HepG2 (cell line): ENCODE results near the gene ZNF621. TPM values are rescaled to one million over a fixed set of nuclear protein-coding genes. Genes with fewer than 3 reads are reported as not detected.

Experiments
- CENPBD1 ChIP-seq: sonication (generic); formaldehyde crosslinking; IDR thresholded peaks from 2 replicates; pipeline ENCODE4 v1.8.0; 2022; ENCODE audit warnings: missing genetic modification reagents, low read depth, mild to moderate bottlenecking, borderline replicate concordance
- DMAP1 ChIP-seq: IDR thresholded peaks from 2 replicates; pipeline ENCODE4 v1.6.1; 2016
- ESRRA ChIP-seq: sonication (generic); formaldehyde crosslinking; IDR thresholded peaks from 2 replicates; pipeline ENCODE4 v1.5.1; 2020; ENCODE audit warnings: mild to moderate bottlenecking, low read depth, missing genetic modification reagents
- HNF1A ChIP-seq, 2 experiments: sonication (generic) in 1 of 2; formaldehyde crosslinking in 1 of 2; IDR thresholded peaks; 2 replicates each; pipeline versions ENCODE4 v1.4.0 to v1.6.1; 2016 to 2020; ENCODE audit warnings: borderline replicate concordance in 1 of 2, low read depth in 1 of 2, mild to moderate bottlenecking in 1 of 2, missing genetic modification reagents in 1 of 2
- ISX ChIP-seq: sonication (generic); formaldehyde crosslinking; conservative IDR thresholded peaks from 2 replicates; pipeline ENCODE4 v1.5.0; 2020; ENCODE audit warnings: missing genetic modification reagents
- NCOA2 ChIP-seq: sonication (generic); formaldehyde crosslinking; IDR thresholded peaks from 2 replicates; pipeline ENCODE4 v1.8.0; 2022; ENCODE audit warnings: inconsistent platforms
- PHF20 ChIP-seq: sonication (generic); formaldehyde crosslinking; IDR thresholded peaks from 2 replicates; pipeline ENCODE4 v1.5.0; 2020; ENCODE audit warnings: mild to moderate bottlenecking, missing genetic modification reagents
- PRPF4 ChIP-seq: fragments of 200-400 bp; formaldehyde crosslinking; IDR thresholded peaks from 2 replicates; pipeline ENCODE4 v1.6.1; 2016; ENCODE audit warnings: low read length, low read depth; ENCODE audit not compliant: poor library complexity, severe bottlenecking
- REL ChIP-seq: sonication (generic); formaldehyde crosslinking; conservative IDR thresholded peaks from 2 replicates; pipeline ENCODE4 v1.8.0; 2022; ENCODE audit warnings: mild to moderate bottlenecking, missing genetic modification reagents, moderate library complexity
- SIN3A ChIP-seq: IDR thresholded peaks from 2 replicates; pipeline ENCODE4 v1.6.1; 2011; ENCODE audit warnings: low read depth, mild to moderate bottlenecking, control low read depth, low read length, borderline replicate concordance
- SNAPC5 ChIP-seq: sonication (generic); formaldehyde crosslinking; IDR thresholded peaks from 2 replicates; pipeline ENCODE4 v1.8.1; 2023; ENCODE audit warnings: mild to moderate bottlenecking, missing genetic modification reagents, borderline replicate concordance
- STAT5B ChIP-seq: sonication (generic); formaldehyde crosslinking; IDR thresholded peaks from 2 replicates; pipeline ENCODE4 v1.4.0; 2020; ENCODE audit warnings: missing genetic modification reagents
- TAF1 ChIP-seq: sonication (generic); formaldehyde crosslinking; IDR thresholded peaks from 2 replicates; pipeline ENCODE4 v1.4.0; 2020; ENCODE audit warnings: missing genetic modification reagents
- ZBTB20 ChIP-seq: sonication (generic); formaldehyde crosslinking; IDR thresholded peaks from 2 replicates; pipeline ENCODE4 v1.8.1; 2023; ENCODE audit warnings: missing genetic modification reagents, low read depth, mild to moderate bottlenecking, borderline replicate concordance
- ZNF280B ChIP-seq: sonication (generic); formaldehyde crosslinking; IDR thresholded peaks from 2 replicates; pipeline ENCODE4 v1.5.0; 2020; ENCODE audit warnings: missing genetic modification reagents, mild to moderate bottlenecking, borderline replicate concordance
- ZNF30 ChIP-seq: sonication (generic); formaldehyde crosslinking; IDR thresholded peaks from 2 replicates; pipeline ENCODE4 v1.5.0; 2020; ENCODE audit warnings: mild to moderate bottlenecking, missing genetic modification reagents
- ZNF367 ChIP-seq: sonication (generic); formaldehyde crosslinking; IDR thresholded peaks from 2 replicates; pipeline ENCODE4 v1.4.0; 2020; ENCODE audit warnings: missing genetic modification reagents, borderline replicate concordance
- ZNF784 ChIP-seq: sonication (generic); formaldehyde crosslinking; IDR thresholded peaks from 2 replicates; pipeline ENCODE4 v1.5.1; 2020; ENCODE audit warnings: missing genetic modification reagents, mild to moderate bottlenecking, borderline replicate concordance
- polyA plus RNA-seq, 8 experiments: library from polyadenylated mRNA; depleted of rRNA in 3 of 8; stranded (reverse) in 7 of 8; unstranded in 1 of 8; fragments of >200 nt; fragmentation: Illumina TruSeq in 4 of 8; extraction: Trizol in 4 of 8; gene quantifications; 2 replicates each; pipeline versions ENCODE4 v1.2.1 to v1.2.3, GENCODE V29; 2011 to 2016; ENCODE audit warnings: low read depth in 4 of 8, missing spikeins in 1 of 8, mixed read lengths in 1 of 8; ENCODE audit not compliant: insufficient read depth in 1 of 8
- total RNA-seq, 5 experiments: library from RNA; depleted of rRNA; stranded (reverse); fragments of >200 nt; fragmentation: Illumina TruSeq; extraction: Trizol; gene quantifications; 2 replicates each; pipeline ENCODE4 v1.2.3, GENCODE V29; 2016; ENCODE audit warnings: low read depth in 1 of 5

The ZNF621 gene
- total and polyA plus RNA-seq, 2 of the 13 experiments (the other 11 are each of a cell fraction or from before 2014, with no cell fraction given): 13.2 to 14.9 TPM

GRCh38 chr3:40524568-40525285 is at the start of gene ZNF621 (continued):
- TF ChIP-seq PHF20 (peak; percentile 95), ESRRA (CRISPR knock-in tag) (no peak; the same call in 1 of the 2 replicates), ISX (CRISPR knock-in tag) (no peak; the same call in 1 of the 2 replicates), TAF1 (peak; percentile 95), ZNF367 (CRISPR knock-in tag) (no peak; the same call in 1 of the 2 replicates), STAT5B (CRISPR knock-in tag) (no peak), ZNF30 (CRISPR knock-in tag) (no peak), ZNF784 (CRISPR knock-in tag) (peak; percentile 65; the same call in 1 of the 2 replicates), SNAPC5 (CRISPR knock-in tag) (0 out of 2 replicates have a peak, but pooled peaks have one; percentile 56), CENPBD1 (CRISPR knock-in tag) (no peak), REL (CRISPR knock-in tag) (no peak), NCOA2 (CRISPR knock-in tag) (peak; percentile 55; the same call in 1 of the 2 replicates), HNF1A (IDR thresholded peaks at IDR 0.05; ENCODE audit: low read depth) (no peak), HNF1A (CRISPR knock-in tag; IDR thresholded peaks at IDR 0.05; ENCODE audit: borderline replicate concordance) (peak; percentile 59; the same call in 1 of the 2 replicates), ZBTB20 (CRISPR knock-in tag) (no peak), ZNF280B (CRISPR knock-in tag) (no peak), DMAP1 (CRISPR knock-in tag) (peak; percentile 92), PRPF4 (no peak), SIN3A (peak; percentile 85; the same call in 1 of the 2 replicates)
